Measurements from ENCODE around the gene IL1B. TPM values are rescaled to one million over a fixed set of nuclear protein-coding genes. Genes with fewer than 3 reads are reported as not detected.

IL1B gene
- total RNA-seq, 2 donors from 2014 or later = 4.0 to 6.2 TPM

DNA sequence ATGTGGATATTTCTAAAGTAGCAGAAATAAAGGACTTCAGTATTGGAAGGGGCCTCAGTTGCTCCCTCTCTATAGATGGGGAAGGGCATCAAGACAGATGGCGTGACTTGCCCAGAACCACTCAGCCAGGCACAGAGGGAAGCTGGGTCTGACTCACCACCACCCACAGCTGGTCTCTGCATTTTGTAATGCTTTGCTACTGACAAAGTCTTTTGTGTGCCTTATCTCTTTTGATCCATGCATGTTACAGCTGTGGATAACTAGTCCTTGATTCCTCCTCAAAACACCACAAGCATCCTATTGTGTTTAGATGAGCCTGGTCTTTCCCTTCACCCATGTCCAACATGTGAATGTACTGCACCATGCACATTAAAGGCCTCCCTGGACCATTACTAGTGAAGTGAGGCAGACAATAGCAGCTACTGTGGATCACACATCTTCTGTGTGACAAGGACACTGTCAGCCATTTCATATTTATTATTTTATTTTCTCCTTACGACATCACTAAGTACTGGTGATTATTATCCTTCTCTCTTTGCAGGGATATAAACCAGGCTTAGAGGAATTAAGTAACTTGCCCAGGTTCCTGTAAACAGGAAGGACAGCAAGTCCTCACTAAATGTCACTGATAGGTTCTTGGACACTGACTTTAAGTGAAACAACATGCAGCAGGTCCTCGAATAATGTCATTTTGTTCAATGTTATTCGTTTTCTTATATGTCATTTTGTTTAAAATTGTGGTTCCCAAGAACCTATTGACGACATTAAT lies 44.8 kb upstream of the IL1B start:
- no peak overlapping the region for H3K4me3 ChIP-seq
- ATAC-seq (ENCODE audit: insufficient number of reproducible peaks, low FRiP score, low read depth) = no peak
- H3K9me3 ChIP-seq = no peaks in the 10 kb centered on the region
- TF ChIP-seq, protein P1, sequence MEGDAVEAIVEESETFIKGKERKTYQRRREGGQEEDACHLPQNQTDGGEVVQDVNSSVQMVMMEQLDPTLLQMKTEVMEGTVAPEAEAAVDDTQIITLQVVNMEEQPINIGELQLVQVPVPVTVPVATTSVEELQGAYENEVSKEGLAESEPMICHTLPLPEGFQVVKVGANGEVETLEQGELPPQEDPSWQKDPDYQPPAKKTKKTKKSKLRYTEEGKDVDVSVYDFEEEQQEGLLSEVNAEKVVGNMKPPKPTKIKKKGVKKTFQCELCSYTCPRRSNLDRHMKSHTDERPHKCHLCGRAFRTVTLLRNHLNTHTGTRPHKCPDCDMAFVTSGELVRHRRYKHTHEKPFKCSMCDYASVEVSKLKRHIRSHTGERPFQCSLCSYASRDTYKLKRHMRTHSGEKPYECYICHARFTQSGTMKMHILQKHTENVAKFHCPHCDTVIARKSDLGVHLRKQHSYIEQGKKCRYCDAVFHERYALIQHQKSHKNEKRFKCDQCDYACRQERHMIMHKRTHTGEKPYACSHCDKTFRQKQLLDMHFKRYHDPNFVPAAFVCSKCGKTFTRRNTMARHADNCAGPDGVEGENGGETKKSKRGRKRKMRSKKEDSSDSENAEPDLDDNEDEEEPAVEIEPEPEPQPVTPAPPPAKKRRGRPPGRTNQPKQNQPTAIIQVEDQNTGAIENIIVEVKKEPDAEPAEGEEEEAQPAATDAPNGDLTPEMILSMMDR (IDR thresholded peaks at IDR 0.05) = no peak
- H3K36me3 ChIP-seq = no peaks in the 10 kb centered on the region
- H3K4me1 ChIP-seq (ENCODE audit: control insufficient read depth in 1 of 2, low read depth in 2 of 2) = no peaks in the 10 kb centered on the region
- H3K27ac ChIP-seq = no peak overlapping the region
- no peak for DNase-seq (ENCODE audit: low spot score)
- H3K27me3 ChIP-seq (replicated peaks; ENCODE audit: insufficient read depth) = no peaks in the 10 kb centered on the region

DNA sequence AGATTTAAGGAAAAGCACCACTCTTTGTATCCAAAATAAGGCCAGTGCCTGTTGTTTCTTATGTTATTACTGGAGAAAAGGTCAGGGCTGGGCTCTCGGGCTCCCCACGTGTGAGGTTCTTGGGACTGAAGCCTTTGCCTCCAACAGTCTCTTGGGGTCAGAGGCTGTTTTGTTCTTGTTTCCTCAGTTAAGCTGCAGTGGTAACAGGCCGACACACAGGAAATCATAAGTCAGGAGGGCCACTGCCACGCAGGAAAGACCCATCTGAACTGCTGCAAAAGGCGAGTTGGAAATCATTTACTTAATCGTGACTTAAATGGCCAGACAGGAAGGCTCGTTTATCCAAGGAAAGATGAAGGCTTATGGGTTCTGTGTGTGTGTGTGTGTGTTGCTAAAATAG lies 44.1 kb upstream of the IL1B start:
- Histone ChIP-seq H3K27me3 (replicated peaks; ENCODE audit: insufficient read depth) (no peaks in the 10 kb centered on the region), H3K27ac (no peak overlapping the region), H3K4me1 (ENCODE audit: control insufficient read depth in 1 of 2, low read depth in 2 of 2) (no peaks in the 10 kb centered on the region), H3K9me3 (no peaks in the 10 kb centered on the region), H3K36me3 (no peaks in the 10 kb centered on the region), H3K4me3 (no peak overlapping the region)
- no peak for ATAC-seq (ENCODE audit: insufficient number of reproducible peaks, low FRiP score, low read depth)
- TF ChIP-seq, protein P1 (IDR thresholded peaks at IDR 0.05) = no peak
- DNase-seq (ENCODE audit: low spot score) = no peak

DNA sequence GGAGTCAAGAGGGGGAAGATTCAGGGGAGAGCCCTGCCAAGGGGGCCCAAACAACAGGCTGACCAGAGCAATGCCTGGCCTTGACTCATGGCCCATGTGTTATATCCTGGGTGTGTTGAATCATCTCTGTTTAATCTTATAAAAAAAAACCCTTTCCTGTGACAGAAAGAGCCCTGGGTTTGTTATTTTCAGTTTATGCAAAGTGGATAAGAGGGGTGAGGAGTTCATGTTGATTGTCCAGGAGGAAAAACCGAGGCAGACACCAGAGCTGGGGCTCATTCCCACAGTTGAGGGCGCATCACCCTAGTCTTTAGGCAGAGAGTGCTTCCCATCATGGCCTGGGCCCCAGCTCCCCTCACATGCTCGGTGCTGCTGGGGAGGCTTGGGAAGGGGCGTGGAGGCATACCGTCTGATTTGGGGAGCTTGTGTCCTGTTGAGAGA lies 43.5 kb upstream of the IL1B start:
- H3K9me3 ChIP-seq = no peaks in the 10 kb centered on the region
- no peak overlapping the region for H3K4me3 ChIP-seq
- TF ChIP-seq, protein P1 (IDR thresholded peaks at IDR 0.05) = no peak
- H3K36me3 ChIP-seq = no peaks in the 10 kb centered on the region
- no peak for DNase-seq (ENCODE audit: low spot score)
- H3K27ac ChIP-seq = no peak overlapping the region
- no peaks in the 10 kb centered on the region for H3K4me1 ChIP-seq (ENCODE audit: control insufficient read depth in 1 of 2, low read depth in 2 of 2)
- ATAC-seq (ENCODE audit: insufficient number of reproducible peaks, low FRiP score, low read depth) = no peak
- no peaks in the 10 kb centered on the region for H3K27me3 ChIP-seq (replicated peaks; ENCODE audit: insufficient read depth)

DNA sequence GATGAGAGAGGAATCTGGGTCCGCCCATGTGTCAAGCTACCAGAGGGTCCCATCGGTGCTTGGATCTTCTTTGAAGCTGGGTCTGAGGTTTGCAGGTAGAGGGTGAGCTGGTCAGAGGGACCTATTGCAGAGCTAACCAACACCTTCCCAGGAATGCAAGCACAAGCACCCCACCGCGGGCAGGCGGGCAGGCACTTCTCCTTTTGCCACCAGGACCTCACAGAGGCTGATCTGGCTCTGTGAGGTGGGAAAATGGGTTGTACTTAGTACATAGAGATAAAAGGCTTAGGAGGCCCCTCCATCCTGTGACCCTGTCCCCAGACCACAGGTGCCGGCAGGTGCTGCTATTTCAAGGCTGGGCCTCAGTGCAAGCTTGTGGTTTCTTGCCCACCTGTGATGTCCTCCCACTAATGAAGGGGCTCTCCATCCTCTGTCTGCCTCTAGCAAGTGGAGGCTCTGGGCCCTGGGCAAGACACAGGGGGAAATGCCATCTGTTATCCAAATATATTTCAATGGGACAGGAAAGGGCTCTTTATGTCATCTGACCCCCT lies 43.0 kb upstream of the IL1B start:
- Histone ChIP-seq H3K9me3 (no peaks in the 10 kb centered on the region), H3K36me3 (no peaks in the 10 kb centered on the region), H3K4me1 (ENCODE audit: control insufficient read depth in 1 of 2, low read depth in 2 of 2) (no peaks in the 10 kb centered on the region), H3K27ac (no peak overlapping the region), H3K27me3 (replicated peaks; ENCODE audit: insufficient read depth) (no peaks in the 10 kb centered on the region), H3K4me3 (no peak overlapping the region)
- ATAC-seq (ENCODE audit: insufficient number of reproducible peaks, low FRiP score, low read depth) = no peak
- TF ChIP-seq, protein P1 (IDR thresholded peaks at IDR 0.05) = no peak
- no peak for DNase-seq (ENCODE audit: low spot score)

DNA sequence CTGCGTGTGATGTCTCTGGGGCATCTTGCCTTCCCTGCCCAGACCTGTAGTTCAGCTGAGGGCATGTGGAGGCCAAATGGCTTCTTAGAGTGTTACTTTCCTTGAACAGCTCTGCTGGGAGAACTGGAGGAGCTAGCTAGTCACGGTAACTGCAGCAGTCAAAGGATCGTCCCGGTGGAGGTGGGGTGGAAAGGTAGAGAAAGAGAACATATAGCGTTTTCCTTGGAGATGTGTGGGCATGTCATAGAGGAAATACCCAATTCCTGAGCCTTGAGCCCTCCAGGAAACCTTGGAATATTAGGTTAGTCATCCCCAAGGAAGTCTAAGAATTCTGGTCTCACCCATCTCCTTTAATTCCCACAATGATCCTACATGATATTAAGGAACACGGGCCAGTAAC lies 40.8 kb upstream of the IL1B start:
- no peaks in the 10 kb centered on the region for H3K27me3 ChIP-seq (replicated peaks; ENCODE audit: insufficient read depth)
- H3K4me1 ChIP-seq (ENCODE audit: control insufficient read depth in 1 of 2, low read depth in 2 of 2) = no peaks in the 10 kb centered on the region
- H3K27ac ChIP-seq = no peak overlapping the region
- ATAC-seq (ENCODE audit: insufficient number of reproducible peaks, low FRiP score, low read depth) (no peak), DNase-seq (ENCODE audit: low spot score) (no peak)
- TF ChIP-seq, protein P1 (IDR thresholded peaks at IDR 0.05) = no peak
- no peaks in the 10 kb centered on the region for H3K9me3 ChIP-seq
- no peak overlapping the region for H3K4me3 ChIP-seq
- no peaks in the 10 kb centered on the region for H3K36me3 ChIP-seq

Data from thoracic aorta (tissue), 2 donors.